ENCODE data around the gene CHST15. TPM values are rescaled to one million over a fixed set of nuclear protein-coding genes. Genes with fewer than 3 reads are reported as not detected.

CHST15 gene
- total RNA-seq, 6 experiments from 2014 or later: 0.88 to 8.7 (median 1.1) TPM

- H3K27ac Mint-ChIP-seq: no peak overlapping the region
- peaks cover 10% of the 10 kb centered on the region; the same call in 1 of the 2 replicates for H3K36me3 Mint-ChIP-seq (ENCODE audit: low read depth)
- H3K4me1 Mint-ChIP-seq (ENCODE audit: low read depth): 0 out of 2 replicates have a peak, but pooled peaks cover 5% of the 10 kb centered on the region
- H3K27me3 Mint-ChIP-seq (ENCODE audit: insufficient read depth): peaks cover 3% of the 10 kb centered on the region; the same call in 1 of the 2 replicates
- no peak overlapping the region for H3K4me3 Mint-ChIP-seq
- peaks cover 12% of the 10 kb centered on the region for H3K9me3 Mint-ChIP-seq
- TF ChIP-seq CTCF (IDR thresholded peaks at IDR 0.05): no peak
- no peak for DNase-seq
These were observed 81.3 kb downstream of the CHST15 start for GRCh38 chr10:124012066-124012465.

- Mint-ChIP-seq H3K27me3 (ENCODE audit: insufficient read depth) (peaks cover 3% of the 10 kb centered on the region; the same call in 1 of the 2 replicates), H3K4me1 (ENCODE audit: low read depth) (0 out of 2 replicates have a peak, but pooled peaks cover 5% of the 10 kb centered on the region), H3K36me3 (ENCODE audit: low read depth) (peaks cover 10% of the 10 kb centered on the region; the same call in 1 of the 2 replicates), H3K27ac (no peak overlapping the region), H3K4me3 (no peak overlapping the region), H3K9me3 (peaks cover 12% of the 10 kb centered on the region)
- TF ChIP-seq CTCF (IDR thresholded peaks at IDR 0.05): no peak
- DNase-seq: no peak
These were observed 81.9 kb downstream of the CHST15 start for GRCh38 chr10:124011464-124011863.

- no peak for DNase-seq
- H3K4me3 Mint-ChIP-seq: no peak overlapping the region
These were observed 82.8 kb downstream of the CHST15 start for GRCh38 chr10:124010563-124011131.

GRCh38 chr10:124010024-124010423 lies 83.4 kb downstream of the CHST15 start:
- TF ChIP-seq CTCF (IDR thresholded peaks at IDR 0.05): no peak
- 0 out of 2 replicates have a peak, but pooled peaks cover 5% of the 10 kb centered on the region for H3K4me1 Mint-ChIP-seq (ENCODE audit: low read depth)
- no peak overlapping the region for H3K4me3 Mint-ChIP-seq
- H3K9me3 Mint-ChIP-seq: peaks cover 12% of the 10 kb centered on the region
- peaks cover 10% of the 10 kb centered on the region; the same call in 1 of the 2 replicates for H3K36me3 Mint-ChIP-seq (ENCODE audit: low read depth)
- no peak overlapping the region for H3K27ac Mint-ChIP-seq
- DNase-seq: no peak
- H3K27me3 Mint-ChIP-seq (ENCODE audit: insufficient read depth): peaks cover 5% of the 10 kb centered on the region

More at GRCh38 chr10:124010563-124011131, 82.8 kb downstream of the CHST15 start:
- peaks cover 12% of the 10 kb centered on the region for H3K9me3 Mint-ChIP-seq
- H3K27ac Mint-ChIP-seq: no peak overlapping the region
- peaks cover 7% of the 10 kb centered on the region for H3K27me3 Mint-ChIP-seq (ENCODE audit: insufficient read depth)
- no peak for TF ChIP-seq CTCF (IDR thresholded peaks at IDR 0.05)
- 0 out of 2 replicates have a peak, but pooled peaks cover 5% of the 10 kb centered on the region for H3K4me1 Mint-ChIP-seq (ENCODE audit: low read depth)
- H3K36me3 Mint-ChIP-seq (ENCODE audit: low read depth): peaks cover 10% of the 10 kb centered on the region; the same call in 1 of the 2 replicates

- DNase-seq: no peak
- Mint-ChIP-seq H3K27ac (no peak overlapping the region), H3K4me1 (ENCODE audit: low read depth) (0 out of 2 replicates have a peak, but pooled peaks cover 5% of the 10 kb centered on the region), H3K9me3 (peaks cover 12% of the 10 kb centered on the region), H3K4me3 (no peak overlapping the region), H3K36me3 (ENCODE audit: low read depth) (peaks cover 10% of the 10 kb centered on the region; the same call in 1 of the 2 replicates), H3K27me3 (ENCODE audit: insufficient read depth) (peaks cover 5% of the 10 kb centered on the region)
- no peak for TF ChIP-seq CTCF (IDR thresholded peaks at IDR 0.05)
These were observed 84.0 kb downstream of the CHST15 start for GRCh38 chr10:124009231-124010015.

All from HFFc6 (cell line).